ENCODE results near the gene GPC3. TPM values are rescaled to one million over a fixed set of nuclear protein-coding genes. Genes with fewer than 3 reads are reported as not detected.
A peak's percentile ranks its signal among the peaks of the same experiment; 100 is the strongest.

Gene GPC3
- total and polyA plus RNA-seq, 4 donors: 70.5 to 109 (median 76.3) TPM

DNA sequence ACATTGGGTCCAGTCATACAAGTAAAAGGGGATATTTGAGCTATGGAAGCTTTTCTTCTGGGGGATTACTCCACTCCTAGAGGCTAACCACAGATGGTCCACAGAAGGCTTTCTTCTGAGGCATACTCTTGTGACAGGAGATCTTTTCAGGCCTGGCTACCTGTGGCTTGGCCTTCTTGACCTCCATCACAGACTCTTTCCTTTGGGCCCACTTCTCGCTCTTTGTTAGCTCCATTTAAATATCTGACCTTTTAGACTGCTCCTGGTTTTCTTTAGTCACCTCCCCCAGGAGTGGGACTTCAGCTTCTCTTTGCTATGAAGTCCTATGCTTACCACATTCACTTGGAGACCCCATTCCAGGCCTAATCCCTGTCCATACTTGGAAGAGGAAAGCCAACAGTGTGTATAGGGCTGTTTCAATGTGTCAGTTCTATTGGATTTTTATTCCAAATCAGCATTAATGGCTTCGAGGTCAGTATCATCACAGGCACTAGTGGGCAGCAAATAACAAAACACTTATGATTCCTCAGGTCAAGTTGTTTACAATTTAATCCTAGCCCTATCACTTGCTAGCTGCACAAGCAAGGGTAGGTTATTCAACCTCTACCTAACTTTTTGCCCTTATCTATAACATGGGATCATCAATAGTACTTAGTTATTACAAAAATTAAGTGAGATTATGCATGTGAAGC is 26.3 kb downstream of the GPC3 start:
- H3K36me3 ChIP-seq (ENCODE audit: control insufficient read depth, insufficient read depth, low read length): no peaks in the 10 kb centered on the region
- H3K27me3 ChIP-seq (ENCODE audit: control insufficient read depth, insufficient read depth, low read length): peaks cover 6% of the 10 kb centered on the region
- no peak overlapping the region for H3K27ac ChIP-seq (ENCODE audit: low read depth, low read length)
- H3K4me1 ChIP-seq (ENCODE audit: control insufficient read depth, insufficient read depth, low read length): no peaks in the 10 kb centered on the region
- H3K4me3 ChIP-seq (ENCODE audit: low read depth, low read length): no peak overlapping the region
- H3K9me3 ChIP-seq (ENCODE audit: control insufficient read depth, insufficient read depth, low read length): no peaks in the 10 kb centered on the region
- DNase-seq (ENCODE audit: low read depth in 4 of 6, low spot score in 6 of 6): no peak
- WGBS (ENCODE audit: insufficient coverage): 100% methylated on average over 2 of the region's 2 CpGs

DNA sequence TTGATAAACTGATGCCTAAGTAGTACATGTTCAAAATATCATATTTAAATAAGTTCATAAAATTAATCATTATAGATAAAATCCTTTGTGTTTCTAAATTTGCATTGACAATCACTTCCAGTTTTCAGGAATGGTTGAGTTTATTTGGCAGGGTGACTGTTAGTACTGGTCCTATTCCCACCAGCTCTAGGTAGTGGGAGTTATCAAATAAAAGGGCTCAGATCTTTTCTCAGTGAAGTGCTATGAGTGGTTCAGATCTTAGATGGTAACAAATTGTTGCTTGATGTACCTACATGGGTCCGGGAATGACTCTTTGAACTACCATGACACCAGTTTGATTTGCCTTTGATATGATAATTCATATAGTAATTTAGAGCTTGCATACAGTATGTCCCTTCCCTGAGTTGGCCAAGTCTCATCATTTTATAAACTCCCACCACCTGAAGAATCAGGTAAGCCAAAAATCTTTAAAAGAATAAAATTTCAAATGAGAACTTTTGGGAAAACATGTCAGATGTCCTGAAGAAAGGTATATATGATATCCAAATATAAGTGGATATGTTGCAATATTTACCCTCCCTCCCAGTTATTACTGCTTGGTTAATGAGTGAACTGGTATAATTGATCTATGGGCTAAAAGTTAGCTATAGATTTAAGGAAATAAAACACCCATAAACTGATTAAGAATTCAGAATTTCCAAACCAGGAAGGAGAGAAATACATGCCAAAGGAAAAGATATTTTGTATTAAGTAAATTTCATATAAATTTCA is 28.6 kb downstream of the GPC3 start:
- no peaks in the 10 kb centered on the region for H3K9me3 ChIP-seq (ENCODE audit: control insufficient read depth, insufficient read depth, low read length)
- WGBS (ENCODE audit: insufficient coverage): no CpG with 5 or more reads among the region's 1 CpG
- H3K4me3 ChIP-seq (ENCODE audit: low read depth, low read length): no peak overlapping the region
- H3K27me3 ChIP-seq (ENCODE audit: control insufficient read depth, insufficient read depth, low read length): peaks cover 6% of the 10 kb centered on the region
- H3K27ac ChIP-seq (ENCODE audit: low read depth, low read length): no peak overlapping the region
- DNase-seq (ENCODE audit: low read depth in 4 of 6, low spot score in 6 of 6): no peak
- no peaks in the 10 kb centered on the region for H3K36me3 ChIP-seq (ENCODE audit: control insufficient read depth, insufficient read depth, low read length)
- no peaks in the 10 kb centered on the region for H3K4me1 ChIP-seq (ENCODE audit: control insufficient read depth, insufficient read depth, low read length)

DNA sequence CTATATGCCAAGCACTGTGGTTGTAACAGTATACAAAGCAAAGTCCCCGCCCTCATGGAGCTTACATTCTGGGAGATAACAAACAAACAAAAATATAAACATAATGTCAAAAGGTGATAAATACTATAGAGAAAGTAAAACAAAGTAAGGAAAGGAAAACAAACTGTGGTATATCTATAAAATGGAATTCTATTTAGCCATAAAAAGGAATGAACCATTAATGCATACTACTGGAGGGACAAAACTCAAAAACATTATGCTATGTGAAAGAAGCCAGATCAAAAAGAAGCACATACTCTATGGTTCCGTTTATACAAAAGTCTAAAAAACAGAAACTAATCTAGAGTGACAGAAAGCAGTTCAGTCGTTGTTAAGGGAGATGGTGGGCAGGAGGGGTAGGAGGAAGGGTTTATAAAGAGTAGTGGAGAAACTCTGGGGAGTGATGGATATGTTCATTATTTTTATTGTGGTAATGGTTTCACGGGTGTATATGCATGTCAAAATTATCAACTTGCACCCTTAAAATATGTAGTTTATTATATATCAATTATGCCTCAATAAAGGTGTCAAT is 31.5 kb downstream of the GPC3 start:
- no peaks in the 10 kb centered on the region for H3K27me3 ChIP-seq (ENCODE audit: control insufficient read depth, insufficient read depth, low read length)
- DNase-seq (ENCODE audit: low read depth in 4 of 6, low spot score in 6 of 6): no peak
- no peaks in the 10 kb centered on the region for H3K4me1 ChIP-seq (ENCODE audit: control insufficient read depth, insufficient read depth, low read length)
- H3K4me3 ChIP-seq (ENCODE audit: low read depth, low read length): no peak overlapping the region
- H3K36me3 ChIP-seq (ENCODE audit: control insufficient read depth, insufficient read depth, low read length): no peaks in the 10 kb centered on the region
- 82% methylated on average over 2 of the region's 4 CpGs for WGBS (ENCODE audit: insufficient coverage)
- H3K9me3 ChIP-seq (ENCODE audit: control insufficient read depth, insufficient read depth, low read length): no peaks in the 10 kb centered on the region
- H3K27ac ChIP-seq (ENCODE audit: low read depth, low read length): no peak overlapping the region

DNA sequence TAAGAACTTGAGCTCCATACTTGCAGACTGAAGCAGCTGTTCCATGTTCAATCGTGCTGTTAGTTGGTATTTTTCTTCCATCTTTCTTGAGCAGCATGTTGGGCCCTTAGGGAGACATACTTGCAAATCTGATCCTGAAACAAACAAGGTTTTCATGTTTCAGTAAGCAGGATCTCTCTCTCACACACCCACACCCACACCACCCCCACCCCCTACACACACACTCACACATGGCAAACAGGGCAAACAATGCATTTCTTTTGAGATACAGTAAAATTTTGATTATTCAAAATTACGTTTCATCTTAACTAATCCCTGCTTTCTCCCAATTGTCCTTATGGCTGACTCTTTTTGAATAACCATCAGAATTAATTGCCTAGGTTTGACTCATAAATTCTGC is 32.3 kb downstream of the GPC3 start:
- no peaks in the 10 kb centered on the region for H3K9me3 ChIP-seq (ENCODE audit: control insufficient read depth, insufficient read depth, low read length)
- no peaks in the 10 kb centered on the region for H3K4me1 ChIP-seq (ENCODE audit: control insufficient read depth, insufficient read depth, low read length)
- H3K27ac ChIP-seq (ENCODE audit: low read depth, low read length): no peak overlapping the region
- H3K27me3 ChIP-seq (ENCODE audit: control insufficient read depth, insufficient read depth, low read length): no peaks in the 10 kb centered on the region
- DNase-seq (ENCODE audit: low read depth in 4 of 6, low spot score in 6 of 6): peak in 1 of 6 donors; percentile 52
- 60% methylated on average over 1 of the region's 2 CpGs for WGBS (ENCODE audit: insufficient coverage)
- no peak overlapping the region for H3K4me3 ChIP-seq (ENCODE audit: low read depth, low read length)
- H3K36me3 ChIP-seq (ENCODE audit: control insufficient read depth, insufficient read depth, low read length): no peaks in the 10 kb centered on the region

DNA sequence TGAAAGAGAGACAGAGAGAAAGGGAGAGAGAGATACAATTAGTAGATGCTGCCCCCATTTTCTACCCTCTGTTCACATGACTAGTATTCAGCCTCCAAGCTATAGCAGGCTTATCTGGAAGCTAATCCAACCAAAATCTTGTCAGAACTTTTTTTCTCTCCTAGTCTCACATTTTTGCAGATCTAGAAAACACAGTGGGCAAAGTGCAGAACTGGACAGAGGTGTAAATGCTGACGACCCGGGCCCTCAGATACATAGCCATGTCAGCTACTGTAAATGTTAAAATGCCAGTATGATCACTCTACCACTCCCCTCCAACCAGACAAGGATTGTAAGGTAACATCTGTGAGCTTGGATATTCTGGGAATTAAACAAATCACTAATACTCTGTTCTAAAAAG is 34.3 kb downstream of the GPC3 start:
- Histone ChIP-seq H3K9me3 (ENCODE audit: control insufficient read depth, insufficient read depth, low read length) (no peaks in the 10 kb centered on the region), H3K27ac (ENCODE audit: low read depth, low read length) (no peak overlapping the region), H3K36me3 (ENCODE audit: control insufficient read depth, insufficient read depth, low read length) (no peaks in the 10 kb centered on the region), H3K4me1 (ENCODE audit: control insufficient read depth, insufficient read depth, low read length) (no peaks in the 10 kb centered on the region), H3K27me3 (ENCODE audit: control insufficient read depth, insufficient read depth, low read length) (peaks cover 4% of the 10 kb centered on the region), H3K4me3 (ENCODE audit: low read depth, low read length) (no peak overlapping the region)
- DNase-seq (ENCODE audit: low read depth in 4 of 6, low spot score in 6 of 6): no peak
- no CpG with 5 or more reads among the region's 2 CpGs for WGBS (ENCODE audit: insufficient coverage)

DNA sequence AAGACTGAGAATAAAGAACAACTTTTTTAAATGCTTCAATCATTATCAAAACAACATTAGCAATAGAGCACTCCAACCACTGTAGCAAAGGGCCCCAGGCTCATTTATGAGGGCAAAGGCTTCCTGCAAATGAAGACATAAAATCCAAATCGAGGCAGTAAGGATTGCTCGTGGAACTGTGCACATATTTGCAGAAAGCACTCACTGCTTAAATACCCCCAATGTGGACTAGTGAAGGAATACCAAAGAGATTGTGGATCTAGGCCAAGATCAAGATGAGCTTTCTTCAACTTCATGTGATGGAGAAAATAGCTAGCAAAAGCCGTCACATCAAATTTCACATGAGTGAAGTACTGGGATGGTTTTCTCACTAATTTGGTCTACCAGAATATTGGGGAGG is 35.2 kb downstream of the GPC3 start:
- H3K27ac ChIP-seq (ENCODE audit: low read depth, low read length): no peak overlapping the region
- H3K36me3 ChIP-seq (ENCODE audit: control insufficient read depth, insufficient read depth, low read length): no peaks in the 10 kb centered on the region
- no peak overlapping the region for H3K4me3 ChIP-seq (ENCODE audit: low read depth, low read length)
- 75% methylated on average over 1 of the region's 3 CpGs for WGBS (ENCODE audit: insufficient coverage)
- DNase-seq (ENCODE audit: low read depth in 4 of 6, low spot score in 6 of 6): peak in 1 of 6 donors; percentile 60
- H3K27me3 ChIP-seq (ENCODE audit: control insufficient read depth, insufficient read depth, low read length): peaks cover 4% of the 10 kb centered on the region
- H3K4me1 ChIP-seq (ENCODE audit: control insufficient read depth, insufficient read depth, low read length): no peaks in the 10 kb centered on the region
- no peaks in the 10 kb centered on the region for H3K9me3 ChIP-seq (ENCODE audit: control insufficient read depth, insufficient read depth, low read length)

DNA sequence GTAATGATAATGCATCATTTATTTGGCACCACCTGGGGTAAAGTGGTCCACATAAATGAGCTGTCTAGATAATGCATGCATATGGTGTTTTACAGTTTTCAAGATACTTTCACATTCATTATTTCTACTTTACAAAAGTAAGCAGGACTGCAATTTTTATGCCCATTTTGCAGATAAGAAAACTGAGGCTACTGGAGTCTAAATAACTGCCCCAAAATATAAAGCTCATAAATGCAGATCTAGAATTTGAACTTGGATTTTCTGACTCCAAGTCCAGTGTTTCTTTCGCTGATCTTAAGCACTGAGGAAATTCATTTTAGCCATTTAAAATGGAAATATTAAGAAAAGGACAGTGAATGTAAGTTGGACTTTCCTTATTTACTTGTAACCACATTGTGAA is 36.5 kb downstream of the GPC3 start:
- Histone ChIP-seq H3K36me3 (ENCODE audit: control insufficient read depth, insufficient read depth, low read length) (no peaks in the 10 kb centered on the region), H3K4me1 (ENCODE audit: control insufficient read depth, insufficient read depth, low read length) (no peaks in the 10 kb centered on the region), H3K27ac (ENCODE audit: low read depth, low read length) (no peak overlapping the region), H3K9me3 (ENCODE audit: control insufficient read depth, insufficient read depth, low read length) (no peaks in the 10 kb centered on the region), H3K4me3 (ENCODE audit: low read depth, low read length) (no peak overlapping the region), H3K27me3 (ENCODE audit: control insufficient read depth, insufficient read depth, low read length) (peaks cover 4% of the 10 kb centered on the region)
- no peak for DNase-seq (ENCODE audit: low read depth in 4 of 6, low spot score in 6 of 6)
- no CpG with 5 or more reads among the region's 1 CpG for WGBS (ENCODE audit: insufficient coverage)

DNA sequence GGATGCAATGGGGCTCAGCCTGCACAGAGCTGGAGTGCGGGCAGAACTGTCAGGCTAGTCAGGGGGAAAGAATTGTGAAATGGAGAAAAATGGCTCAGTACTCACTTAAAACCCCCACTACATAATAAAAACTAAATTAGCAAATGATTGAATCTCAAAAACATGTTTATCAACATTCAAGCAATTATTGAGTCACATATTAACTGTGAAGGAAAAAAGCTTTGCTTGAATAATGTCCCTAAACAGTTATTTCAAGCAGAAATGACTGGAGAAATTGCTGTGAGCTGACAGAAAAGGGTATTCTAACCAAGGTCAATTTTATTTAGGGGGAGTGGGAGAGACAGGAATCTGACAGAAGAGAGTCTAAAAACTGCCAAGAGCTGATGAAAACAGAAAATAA is 37.4 kb downstream of the GPC3 start:
- DNase-seq (ENCODE audit: low read depth in 4 of 6, low spot score in 6 of 6): no peak
- no CpG with 5 or more reads among the region's 1 CpG for WGBS (ENCODE audit: insufficient coverage)
- Histone ChIP-seq H3K27ac (ENCODE audit: low read depth, low read length) (no peak overlapping the region), H3K36me3 (ENCODE audit: control insufficient read depth, insufficient read depth, low read length) (no peaks in the 10 kb centered on the region), H3K27me3 (ENCODE audit: control insufficient read depth, insufficient read depth, low read length) (peaks cover 4% of the 10 kb centered on the region), H3K4me3 (ENCODE audit: low read depth, low read length) (no peak overlapping the region), H3K9me3 (ENCODE audit: control insufficient read depth, insufficient read depth, low read length) (no peaks in the 10 kb centered on the region), H3K4me1 (ENCODE audit: control insufficient read depth, insufficient read depth, low read length) (no peaks in the 10 kb centered on the region)

DNA sequence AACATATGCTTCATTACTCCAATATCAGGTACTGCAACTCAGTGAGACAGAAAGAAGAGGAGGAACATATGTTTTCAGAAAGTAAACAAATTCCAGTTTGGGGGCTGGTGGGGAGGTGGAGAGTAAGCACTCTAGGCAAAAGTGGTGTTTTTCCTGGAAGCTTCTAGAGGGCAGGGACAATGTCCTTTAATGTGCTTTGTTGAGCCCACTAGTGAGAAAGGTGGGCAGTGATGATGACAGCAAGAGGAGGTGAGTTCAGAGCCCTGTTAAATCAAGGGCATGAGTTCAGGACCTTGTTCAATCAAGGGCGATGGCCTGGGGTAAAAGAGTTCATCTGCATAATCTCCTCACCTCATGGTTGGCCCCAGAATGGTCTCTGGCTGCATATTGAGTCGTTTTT is 38.4 kb downstream of the GPC3 start:
- H3K27me3 ChIP-seq (ENCODE audit: control insufficient read depth, insufficient read depth, low read length): peaks cover 4% of the 10 kb centered on the region
- H3K4me3 ChIP-seq (ENCODE audit: low read depth, low read length): no peak overlapping the region
- DNase-seq (ENCODE audit: low read depth in 4 of 6, low spot score in 6 of 6): no peak
- no peaks in the 10 kb centered on the region for H3K9me3 ChIP-seq (ENCODE audit: control insufficient read depth, insufficient read depth, low read length)
- no peaks in the 10 kb centered on the region for H3K4me1 ChIP-seq (ENCODE audit: control insufficient read depth, insufficient read depth, low read length)
- no peak overlapping the region for H3K27ac ChIP-seq (ENCODE audit: low read depth, low read length)
- H3K36me3 ChIP-seq (ENCODE audit: control insufficient read depth, insufficient read depth, low read length): no peaks in the 10 kb centered on the region
- WGBS (ENCODE audit: insufficient coverage): 25% methylated on average over 1 of the region's 2 CpGs

DNA sequence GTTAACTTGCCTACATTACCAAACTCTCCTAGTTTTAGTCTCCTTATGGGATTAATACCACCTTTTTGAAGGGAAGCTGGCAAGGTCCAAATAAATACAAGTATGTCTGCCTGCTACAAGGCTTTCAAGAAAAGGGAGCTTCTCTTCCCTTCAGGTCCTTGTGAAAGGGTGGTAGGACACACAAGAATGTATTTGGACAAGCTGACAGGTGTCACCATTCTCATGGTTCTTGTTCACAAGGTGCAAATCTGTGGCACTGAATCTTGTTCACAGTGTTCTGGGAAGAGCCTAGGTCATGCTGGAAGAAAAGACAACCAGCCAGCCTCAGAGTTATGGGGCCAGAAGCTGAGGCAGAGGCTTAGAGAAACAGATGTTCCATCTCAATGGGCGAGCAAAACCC is 41.9 kb downstream of the GPC3 start:
- H3K27me3 ChIP-seq (ENCODE audit: control insufficient read depth, insufficient read depth, low read length): peaks cover 6% of the 10 kb centered on the region
- H3K4me3 ChIP-seq (ENCODE audit: low read depth, low read length): no peak overlapping the region
- H3K36me3 ChIP-seq (ENCODE audit: control insufficient read depth, insufficient read depth, low read length): no peaks in the 10 kb centered on the region
- no peak for DNase-seq (ENCODE audit: low read depth in 4 of 6, low spot score in 6 of 6)
- no peaks in the 10 kb centered on the region for H3K9me3 ChIP-seq (ENCODE audit: control insufficient read depth, insufficient read depth, low read length)
- no peak overlapping the region for H3K27ac ChIP-seq (ENCODE audit: low read depth, low read length)
- no peaks in the 10 kb centered on the region for H3K4me1 ChIP-seq (ENCODE audit: control insufficient read depth, insufficient read depth, low read length)
- WGBS (ENCODE audit: insufficient coverage): no CpG with 5 or more reads among the region's 1 CpG

Measured in spinal cord (tissue), 10 donors.